ENCODE data around the gene UTP14A. TPM values are rescaled to one million over a fixed set of nuclear protein-coding genes. Genes with fewer than 3 reads are reported as not detected.

Gene UTP14A
- total RNA-seq, 4 donors from 2014 or later, result 8.2 to 14.5 (median 13.2) TPM

GRCh38 chrX:129933700-129934099 is 27.7 kb downstream of the UTP14A start:
- intact Hi-C loops (cut with DNase I; ENCODE audit: low total_unique reads), result loop anchor here (10.0 kb wide), 1 partner anchor 51 kb away; the partner anchor contains the start of gene BCORL1

DNA sequence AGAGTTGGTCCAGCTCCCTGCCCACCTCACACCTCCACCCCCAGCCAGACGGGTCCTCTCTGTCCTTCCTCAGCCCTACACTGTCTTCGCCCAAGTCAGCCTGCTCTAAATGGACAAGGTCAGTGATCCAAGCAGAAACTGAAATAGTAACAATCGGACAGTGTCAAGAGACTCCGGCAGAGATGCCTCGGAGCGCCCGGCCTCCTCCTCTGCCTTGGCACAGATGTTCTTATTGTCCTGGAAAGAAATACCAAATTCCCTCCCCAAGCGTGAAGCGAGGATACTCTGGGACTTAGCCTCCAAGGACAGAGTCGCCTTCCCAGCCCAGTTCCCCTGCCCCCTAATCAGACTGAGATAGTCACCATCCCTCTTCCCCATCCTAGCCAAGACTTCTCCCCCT is 28.5 kb downstream of the UTP14A start:
- Histone ChIP-seq H3K27me3 (no peaks in the 10 kb centered on the region), H3K27ac (no peak overlapping the region), H3K36me3 (no peaks in the 10 kb centered on the region), H3K4me3 (no peak overlapping the region), H3K9me3 (no peaks in the 10 kb centered on the region), H3K4me1 (no peaks in the 10 kb centered on the region)
- TF ChIP-seq, protein P1, sequence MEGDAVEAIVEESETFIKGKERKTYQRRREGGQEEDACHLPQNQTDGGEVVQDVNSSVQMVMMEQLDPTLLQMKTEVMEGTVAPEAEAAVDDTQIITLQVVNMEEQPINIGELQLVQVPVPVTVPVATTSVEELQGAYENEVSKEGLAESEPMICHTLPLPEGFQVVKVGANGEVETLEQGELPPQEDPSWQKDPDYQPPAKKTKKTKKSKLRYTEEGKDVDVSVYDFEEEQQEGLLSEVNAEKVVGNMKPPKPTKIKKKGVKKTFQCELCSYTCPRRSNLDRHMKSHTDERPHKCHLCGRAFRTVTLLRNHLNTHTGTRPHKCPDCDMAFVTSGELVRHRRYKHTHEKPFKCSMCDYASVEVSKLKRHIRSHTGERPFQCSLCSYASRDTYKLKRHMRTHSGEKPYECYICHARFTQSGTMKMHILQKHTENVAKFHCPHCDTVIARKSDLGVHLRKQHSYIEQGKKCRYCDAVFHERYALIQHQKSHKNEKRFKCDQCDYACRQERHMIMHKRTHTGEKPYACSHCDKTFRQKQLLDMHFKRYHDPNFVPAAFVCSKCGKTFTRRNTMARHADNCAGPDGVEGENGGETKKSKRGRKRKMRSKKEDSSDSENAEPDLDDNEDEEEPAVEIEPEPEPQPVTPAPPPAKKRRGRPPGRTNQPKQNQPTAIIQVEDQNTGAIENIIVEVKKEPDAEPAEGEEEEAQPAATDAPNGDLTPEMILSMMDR (IDR thresholded peaks at IDR 0.05), result no peak
- no peak for TF ChIP-seq POLR2A (IDR thresholded peaks at IDR 0.05)
- intact Hi-C loops (cut with DNase I; ENCODE audit: low total_unique reads), result loop anchor here (10.0 kb wide), 1 partner anchor 50 kb away; the partner anchor contains the start of gene BCORL1
- no peak for DNase-seq

More at GRCh38 chrX:129933700-129934099, 27.7 kb downstream of the UTP14A start:
- Histone ChIP-seq H3K36me3 (no peaks in the 10 kb centered on the region), H3K9me3 (no peaks in the 10 kb centered on the region), H3K4me1 (no peaks in the 10 kb centered on the region), H3K27ac (no peak overlapping the region), H3K27me3 (no peaks in the 10 kb centered on the region), H3K4me3 (no peak overlapping the region)
- no peak for DNase-seq
- TF ChIP-seq, protein P1 (IDR thresholded peaks at IDR 0.05), result no peak
- TF ChIP-seq POLR2A (IDR thresholded peaks at IDR 0.05), result no peak

GRCh38 chrX:129934952-129935351 is 29.0 kb downstream of the UTP14A start:
- Histone ChIP-seq H3K27me3 (no peaks in the 10 kb centered on the region), H3K27ac (no peak overlapping the region), H3K9me3 (no peaks in the 10 kb centered on the region), H3K4me3 (no peak overlapping the region), H3K36me3 (no peaks in the 10 kb centered on the region), H3K4me1 (no peaks in the 10 kb centered on the region)
- TF ChIP-seq POLR2A (IDR thresholded peaks at IDR 0.05), result no peak
- TF ChIP-seq, protein P1 (IDR thresholded peaks at IDR 0.05), result no peak
- intact Hi-C loops (cut with DNase I; ENCODE audit: low total_unique reads), result loop anchor here (10.0 kb wide), 1 partner anchor 50 kb away; the partner anchor contains the start of gene BCORL1
- no peak for DNase-seq

- TF ChIP-seq, protein P1 (IDR thresholded peaks at IDR 0.05), result no peak
- no peak for TF ChIP-seq POLR2A (IDR thresholded peaks at IDR 0.05)
- H3K27me3 ChIP-seq, result no peaks in the 10 kb centered on the region
- H3K4me3 ChIP-seq, result no peak overlapping the region
- H3K4me1 ChIP-seq, result no peaks in the 10 kb centered on the region
- no peak overlapping the region for H3K27ac ChIP-seq
- intact Hi-C loops (cut with DNase I; ENCODE audit: low total_unique reads), result loop anchor here (10.0 kb wide), 1 partner anchor 47 kb away; the partner anchor contains the start of gene BCORL1
- DNase-seq, result no peak
- H3K9me3 ChIP-seq, result no peaks in the 10 kb centered on the region
- no peaks in the 10 kb centered on the region for H3K36me3 ChIP-seq
Observed at GRCh38 chrX:129938081-129938480, 32.1 kb downstream of the UTP14A start.

DNA sequence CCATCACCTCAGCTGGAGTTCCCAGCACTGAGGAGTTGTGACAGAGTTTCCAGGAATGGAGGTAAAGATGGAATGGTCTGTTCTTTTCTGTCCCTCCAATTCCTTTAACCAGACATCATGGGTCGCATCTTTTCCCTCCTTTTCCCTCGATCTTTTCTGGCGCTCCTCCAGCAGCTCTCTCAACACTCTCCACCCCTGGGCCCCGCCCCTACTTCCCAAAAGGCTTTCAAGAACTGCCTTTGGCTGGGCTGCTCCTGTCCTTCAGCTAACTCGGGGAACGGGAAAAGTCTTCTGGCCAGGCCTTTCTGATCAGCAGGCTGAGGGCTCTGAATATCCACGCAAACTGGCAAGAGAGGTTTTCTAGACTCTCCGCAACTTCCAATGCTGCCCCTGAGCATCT is 34.0 kb downstream of the UTP14A start:
- Histone ChIP-seq H3K4me3 (no peak overlapping the region), H3K9me3 (no peaks in the 10 kb centered on the region), H3K4me1 (no peaks in the 10 kb centered on the region), H3K36me3 (no peaks in the 10 kb centered on the region), H3K27me3 (no peaks in the 10 kb centered on the region), H3K27ac (no peak overlapping the region)
- no peak for DNase-seq
- no peak for TF ChIP-seq POLR2A (IDR thresholded peaks at IDR 0.05)
- TF ChIP-seq, protein P1 (IDR thresholded peaks at IDR 0.05), result no peak
- intact Hi-C loops (cut with DNase I; ENCODE audit: low total_unique reads), result loop anchor here (10.0 kb wide), 1 partner anchor 45 kb away; the partner anchor contains the start of gene BCORL1
